Left renal pelvis (tissue), 4 donors: ENCODE data around the gene DCST1. TPM values are rescaled to one million over a fixed set of nuclear protein-coding genes. Genes with fewer than 3 reads are reported as not detected.
A peak's percentile ranks its signal among the peaks of the same experiment; 100 is the strongest.

Experiments
- DNase-seq, 4 donors: peaks; one replicate each; pipeline ENCODE4 v3.0.0-alpha.2; 2013; ENCODE audit warnings: low read depth in 4 of 4, low spot score in 3 of 4
- polyA plus RNA-seq, 4 donors: library from polyadenylated mRNA; unstranded; fragments of 120-200 nt; gene quantifications; one replicate each; pipeline ENCODE4 v1.2.1, GENCODE V29; 2013; ENCODE audit not compliant: insufficient read length in 4 of 4

The DCST1 gene
- polyA plus RNA-seq, 4 donors: 0.21 to 0.41 (median 0.29) TPM

- no peak for DNase-seq
These were observed 50.5 kb downstream of the DCST1 start for GRCh38 chr1:155083865-155084721.

GRCh38 chr1:155084722-155085503, 51.3 kb downstream of the DCST1 start:
- DNase-seq: peak; percentile 93 to 96 (median 94)

GRCh38 chr1:155085504-155086127, 52.0 kb downstream of the DCST1 start:
- no peak for DNase-seq

GRCh38 chr1:155086128-155086741, 52.6 kb downstream of the DCST1 start:
- DNase-seq: no peak

GRCh38 chr1:155086856-155087535, 53.4 kb downstream of the DCST1 start:
- no peak for DNase-seq

- DNase-seq: no peak
These were observed 57.7 kb downstream of the DCST1 start for GRCh38 chr1:155091071-155092051.

GRCh38 chr1:155092131-155092530, 58.5 kb downstream of the DCST1 start:
- no peak for DNase-seq

- no peak for DNase-seq
These were observed 59.0 kb downstream of the DCST1 start for GRCh38 chr1:155092641-155093040.

- DNase-seq: no peak
These were observed 60.4 kb downstream of the DCST1 start for GRCh38 chr1:155093911-155094621.

- DNase-seq: no peak
These were observed 61.0 kb downstream of the DCST1 start for GRCh38 chr1:155094622-155094948.

- DNase-seq: no peak
These were observed 65.7 kb downstream of the DCST1 start for GRCh38 chr1:155099331-155099730.

Other genes with a start within 250 kb of the DCST1 start
- gene KCNN3, start 163.5 kb upstream of the DCST1 start, polyA plus RNA-seq: 1 to 10 TPM; 2.3 to 6.3 (median 2.8) TPM
- 10 to 100 TPM; 25.2 to 40.1 (median 35.4) TPM for gene PMVK, start 97.1 kb upstream of the DCST1 start, polyA plus RNA-seq
- 10 to 100 TPM; 66.2 to 76.1 (median 71.1) TPM for gene PBXIP1, start 77.7 kb upstream of the DCST1 start, polyA plus RNA-seq
- 10 to 100 TPM; 36.8 to 49.7 (median 44.9) TPM for gene PYGO2, start 72.0 kb upstream of the DCST1 start, polyA plus RNA-seq
- gene SHC1, start 63.1 kb upstream of the DCST1 start, polyA plus RNA-seq: 100 to 1,000 TPM in 1 of 4 donors, 10 to 100 TPM in 3; 79.2 to 119 (median 88.0) TPM
- 100 to 1,000 TPM in 1 of 4 donors, 10 to 100 TPM in 3; 89.2 to 104 (median 94.2) TPM for gene CKS1B, start 59.1 kb upstream of the DCST1 start, polyA plus RNA-seq
- gene FLAD1, start 50.5 kb upstream of the DCST1 start, polyA plus RNA-seq: 10 to 100 TPM; 20.4 to 39.1 (median 28.9) TPM
- gene LENEP, start 40.2 kb upstream of the DCST1 start, polyA plus RNA-seq: under 1 TPM in 3 of 4 donors, not detected in 1; 0.30 to 0.73 (median 0.50) TPM
- 10 to 100 TPM in 3 of 4 donors, 1 to 10 TPM in 1; 3.8 to 19.1 (median 12.4) TPM for gene ZBTB7B, start 31.0 kb upstream of the DCST1 start, polyA plus RNA-seq
- gene DCST2, start within 50 bp of the DCST1 start, polyA plus RNA-seq: 1 to 10 TPM in 3 of 4 donors, under 1 TPM in 1; 0.78 to 2.7 (median 1.5) TPM
- 10 to 100 TPM; 37.6 to 53.1 (median 46.2) TPM for gene ADAM15, start 17.5 kb downstream of the DCST1 start, polyA plus RNA-seq
- 10 to 100 TPM; 19.2 to 24.8 (median 19.5) TPM for gene EFNA4, start 29.9 kb downstream of the DCST1 start, polyA plus RNA-seq
- 1 to 10 TPM; 5.7 to 7.8 (median 6.3) TPM for gene EFNA3, start 45.0 kb downstream of the DCST1 start, polyA plus RNA-seq
- 10 to 100 TPM; 23.7 to 69.5 (median 63.0) TPM for gene EFNA1, start 94.1 kb downstream of the DCST1 start, polyA plus RNA-seq
- 10 to 100 TPM; 39.6 to 66.6 (median 54.3) TPM for gene SLC50A1, start 102.0 kb downstream of the DCST1 start, polyA plus RNA-seq
- 10 to 100 TPM; 29.4 to 49.8 (median 31.4) TPM for gene DPM3, start 106.7 kb downstream of the DCST1 start, polyA plus RNA-seq
- 100 to 1,000 TPM; 139 to 182 (median 152) TPM for gene KRTCAP2, start 139.5 kb downstream of the DCST1 start, polyA plus RNA-seq
- gene TRIM46, start 140.0 kb downstream of the DCST1 start, polyA plus RNA-seq: 1 to 10 TPM; 2.4 to 6.3 (median 3.2) TPM
- 10 to 100 TPM; 27.7 to 52.9 (median 46.5) TPM for gene THBS3, start 174.1 kb downstream of the DCST1 start, polyA plus RNA-seq
- gene MTX1, start 174.9 kb downstream of the DCST1 start, polyA plus RNA-seq: 10 to 100 TPM; 26.6 to 49.9 (median 39.6) TPM
- 10 to 100 TPM; 20.0 to 32.8 (median 24.2) TPM for gene ENTREP3, start 221.7 kb downstream of the DCST1 start, polyA plus RNA-seq
- gene SCAMP3, start 228.5 kb downstream of the DCST1 start, polyA plus RNA-seq: 10 to 100 TPM; 45.9 to 72.1 (median 58.9) TPM
- 10 to 100 TPM; 70.1 to 93.6 (median 74.8) TPM for gene CLK2, start 239.7 kb downstream of the DCST1 start, polyA plus RNA-seq
- 10 to 100 TPM in 2 of 4 donors, 1 to 10 TPM in 2; 8.4 to 11.9 (median 10.1) TPM for gene HCN3, start 243.6 kb downstream of the DCST1 start, polyA plus RNA-seq